SU-DHL-6 (cell line): ENCODE data around the gene ZNF592.

ENCODE experiments used
- H2AFZ ChIP-seq: fragments of 200-600 bp; sonication (generic); 2 replicates; pipeline ENCODE4 v1.6.1; 2014; ENCODE audit warnings: low read depth, mild to moderate bottlenecking, moderate library complexity, mixed read lengths, antibody characterized with exemption, low read length; ENCODE audit not compliant: severe bottlenecking
- H3F3A ChIP-seq: fragments of 200-600 bp; shearing (Covaris generic); 2 replicates; pipeline ENCODE4 v1.6.0; 2016; ENCODE audit warnings: antibody characterized with exemption, mild to moderate bottlenecking; ENCODE audit not compliant: insufficient read depth
- H3K27ac ChIP-seq: fragments of 200-600 bp; sonication (generic); 2 replicates; pipeline ENCODE4 v1.5.1; 2016; ENCODE audit warnings: low read depth, mild to moderate bottlenecking, low read length, moderate library complexity, mixed read lengths
- H3K27me3 ChIP-seq: fragments of 200-600 bp; sonication (generic), shearing (Covaris generic); 2 replicates; pipeline ENCODE4 v1.6.0; 2014; ENCODE audit warnings: mild to moderate bottlenecking, low read length
- H3K36me3 ChIP-seq: fragments of 200-600 bp; sonication (generic); 2 replicates; pipeline ENCODE4 v1.6.1; 2014; ENCODE audit warnings: mild to moderate bottlenecking, low read length, mixed read lengths
- H3K4me2 ChIP-seq: fragments of 300-600, 200-600 bp; shearing (Covaris generic), sonication (generic); 2 replicates; pipeline ENCODE4 v1.6.0; 2014; ENCODE audit warnings: low read length, low read depth, mild to moderate bottlenecking; ENCODE audit not compliant: poor library complexity, severe bottlenecking
- H3K4me3 ChIP-seq: fragments of 200-600 bp; sonication (generic); 2 replicates; pipeline ENCODE4 v1.5.1; 2014; ENCODE audit warnings: antibody characterized with exemption, low read length, mild to moderate bottlenecking, mixed read lengths; ENCODE audit not compliant: insufficient read depth, poor library complexity, severe bottlenecking
- H3K79me2 ChIP-seq: fragments of 200-600 bp; sonication (generic); 2 replicates; pipeline ENCODE4 v1.6.1; 2014; ENCODE audit warnings: mild to moderate bottlenecking, low read length, moderate library complexity; ENCODE audit not compliant: insufficient read depth
- H3K9ac ChIP-seq: fragments of 200-600 bp; sonication (generic); 2 replicates; pipeline ENCODE4 v1.7.0; 2014; ENCODE audit warnings: mild to moderate bottlenecking, low read length
- H3K9me2 ChIP-seq: fragments of 200-600 bp; sonication (generic); replicated peaks from 2 replicates; pipeline ENCODE4 v1.6.1; 2014; ENCODE audit warnings: low read length; ENCODE audit not compliant: insufficient read depth
- H3K9me3 ChIP-seq: fragments of 200-600 bp; sonication (generic); 2 replicates; pipeline ENCODE4 v1.6.1; 2014; ENCODE audit warnings: low read length, mixed read lengths; ENCODE audit not compliant: insufficient read depth
- H4K20me1 ChIP-seq: fragments of 200-600 bp; sonication (generic); 2 replicates; pipeline ENCODE4 v1.6.1; 2014; ENCODE audit warnings: low read depth, mild to moderate bottlenecking, antibody characterized with exemption, low read length, moderate library complexity, mixed read lengths
- EZH2phosphoT487 ChIP-seq: fragments of 200-600 bp; sonication (generic), shearing (Covaris generic); conservative IDR thresholded peaks from 2 replicates; pipeline ENCODE4 v1.6.1; 2018; ENCODE audit warnings: mild to moderate bottlenecking, antibody characterized with exemption, low read length, moderate library complexity, mixed read lengths
- TF ChIP-seq, protein P1 (sequence below): fragments of 200-600 bp; sonication (generic); IDR thresholded peaks from one replicate; pipeline ENCODE4 v1.5.1; 2017; ENCODE audit warnings: antibody characterized with exemption, mild to moderate bottlenecking, low read length, moderate library complexity; ENCODE audit not compliant: insufficient read depth, poor library complexity, severe bottlenecking

Gene ZNF592

DNA sequence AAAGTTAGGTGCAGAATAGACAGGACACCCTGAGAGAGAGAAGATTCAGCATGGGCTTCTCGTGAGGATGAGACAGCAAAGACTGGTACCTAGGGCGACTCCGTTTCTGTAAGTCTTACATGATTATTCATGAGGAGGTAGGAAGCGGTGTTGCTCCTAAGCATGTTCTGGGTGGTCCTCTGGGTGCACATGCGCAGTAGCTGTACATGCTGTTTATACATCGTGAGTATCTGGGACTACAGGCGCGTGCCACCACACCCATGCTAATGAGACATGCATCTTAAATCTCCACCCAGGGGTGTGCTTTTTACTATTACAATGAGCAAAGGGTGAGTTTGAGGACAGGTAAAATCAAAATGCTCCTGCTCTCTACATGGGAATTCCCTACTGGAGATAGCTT, 81.0 kb downstream of the ZNF592 start:
- H3K9me3 ChIP-seq: no peaks in the 10 kb centered on the region
- no peaks in the 10 kb centered on the region for H3K9me2 ChIP-seq
- no peak overlapping the region for H2AFZ ChIP-seq
- H3K27me3 ChIP-seq: no peaks in the 10 kb centered on the region
- no peak overlapping the region for H3K4me2 ChIP-seq
- no peak overlapping the region for H3K4me3 ChIP-seq
- no peak overlapping the region for H3K27ac ChIP-seq
- TF ChIP-seq, protein P1, sequence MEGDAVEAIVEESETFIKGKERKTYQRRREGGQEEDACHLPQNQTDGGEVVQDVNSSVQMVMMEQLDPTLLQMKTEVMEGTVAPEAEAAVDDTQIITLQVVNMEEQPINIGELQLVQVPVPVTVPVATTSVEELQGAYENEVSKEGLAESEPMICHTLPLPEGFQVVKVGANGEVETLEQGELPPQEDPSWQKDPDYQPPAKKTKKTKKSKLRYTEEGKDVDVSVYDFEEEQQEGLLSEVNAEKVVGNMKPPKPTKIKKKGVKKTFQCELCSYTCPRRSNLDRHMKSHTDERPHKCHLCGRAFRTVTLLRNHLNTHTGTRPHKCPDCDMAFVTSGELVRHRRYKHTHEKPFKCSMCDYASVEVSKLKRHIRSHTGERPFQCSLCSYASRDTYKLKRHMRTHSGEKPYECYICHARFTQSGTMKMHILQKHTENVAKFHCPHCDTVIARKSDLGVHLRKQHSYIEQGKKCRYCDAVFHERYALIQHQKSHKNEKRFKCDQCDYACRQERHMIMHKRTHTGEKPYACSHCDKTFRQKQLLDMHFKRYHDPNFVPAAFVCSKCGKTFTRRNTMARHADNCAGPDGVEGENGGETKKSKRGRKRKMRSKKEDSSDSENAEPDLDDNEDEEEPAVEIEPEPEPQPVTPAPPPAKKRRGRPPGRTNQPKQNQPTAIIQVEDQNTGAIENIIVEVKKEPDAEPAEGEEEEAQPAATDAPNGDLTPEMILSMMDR: no peak
- TF ChIP-seq EZH2phosphoT487: no peak
- no peaks in the 10 kb centered on the region for H4K20me1 ChIP-seq
- no peaks in the 10 kb centered on the region for H3F3A ChIP-seq
- H3K9ac ChIP-seq: no peak overlapping the region
- H3K36me3 ChIP-seq: no peaks in the 10 kb centered on the region
- no peaks in the 10 kb centered on the region for H3K79me2 ChIP-seq

DNA sequence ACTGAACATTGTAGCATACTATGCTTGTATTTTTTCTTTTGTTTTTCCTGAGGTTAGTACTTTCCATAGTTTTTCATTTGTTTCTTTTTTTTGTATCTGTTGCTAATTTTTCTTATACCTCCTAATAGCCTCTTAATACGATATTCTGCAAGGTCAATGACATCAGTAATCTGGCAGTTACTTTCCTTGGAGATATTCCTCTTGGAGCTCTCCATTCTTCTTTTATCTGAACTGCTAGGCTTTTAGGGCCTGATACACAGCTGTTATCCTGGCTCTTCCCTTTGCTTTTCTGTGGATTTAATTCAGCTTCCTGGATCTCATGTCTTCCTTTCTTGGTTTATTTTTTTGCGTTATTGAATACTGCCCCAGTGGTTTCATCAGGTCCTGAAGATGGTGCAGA, 81.6 kb downstream of the ZNF592 start:
- Histone ChIP-seq H2AFZ (no peak overlapping the region), H3K4me3 (no peak overlapping the region), H3K4me2 (no peak overlapping the region), H3F3A (no peaks in the 10 kb centered on the region), H3K9me2 (no peaks in the 10 kb centered on the region), H4K20me1 (no peaks in the 10 kb centered on the region), H3K79me2 (no peaks in the 10 kb centered on the region), H3K27me3 (no peaks in the 10 kb centered on the region), H3K9me3 (no peaks in the 10 kb centered on the region), H3K27ac (no peak overlapping the region), H3K9ac (no peak overlapping the region), H3K36me3 (no peaks in the 10 kb centered on the region)
- TF ChIP-seq, protein P1: no peak
- no peak for TF ChIP-seq EZH2phosphoT487

DNA sequence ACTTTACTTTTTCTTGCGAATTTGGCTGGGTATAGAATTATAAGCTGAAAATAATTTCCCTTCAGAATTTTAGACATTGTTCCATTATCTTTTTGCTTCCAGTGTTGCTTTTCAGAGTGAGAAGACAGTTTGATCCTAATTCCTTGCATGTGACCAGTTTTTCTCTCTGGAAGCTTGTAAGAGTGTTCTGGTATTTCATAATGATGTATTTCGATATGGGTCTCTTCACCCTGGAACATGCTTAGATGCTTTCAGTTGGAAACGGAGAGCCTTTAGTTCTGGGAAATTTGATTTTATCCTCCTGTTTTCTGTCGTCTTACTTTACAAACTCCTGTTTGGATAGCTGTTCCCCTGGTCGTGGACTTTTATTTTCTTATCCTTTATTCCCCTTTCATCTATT, 82.6 kb downstream of the ZNF592 start:
- Histone ChIP-seq H3K9me3 (no peaks in the 10 kb centered on the region), H3K79me2 (no peaks in the 10 kb centered on the region), H3K9me2 (no peaks in the 10 kb centered on the region), H3K36me3 (no peaks in the 10 kb centered on the region), H3K4me2 (no peak overlapping the region), H3K9ac (no peak overlapping the region), H4K20me1 (no peaks in the 10 kb centered on the region), H3K4me3 (no peak overlapping the region), H3F3A (no peaks in the 10 kb centered on the region), H2AFZ (no peak overlapping the region), H3K27me3 (no peaks in the 10 kb centered on the region), H3K27ac (no peak overlapping the region)
- TF ChIP-seq EZH2phosphoT487: no peak
- TF ChIP-seq, protein P1: no peak

DNA sequence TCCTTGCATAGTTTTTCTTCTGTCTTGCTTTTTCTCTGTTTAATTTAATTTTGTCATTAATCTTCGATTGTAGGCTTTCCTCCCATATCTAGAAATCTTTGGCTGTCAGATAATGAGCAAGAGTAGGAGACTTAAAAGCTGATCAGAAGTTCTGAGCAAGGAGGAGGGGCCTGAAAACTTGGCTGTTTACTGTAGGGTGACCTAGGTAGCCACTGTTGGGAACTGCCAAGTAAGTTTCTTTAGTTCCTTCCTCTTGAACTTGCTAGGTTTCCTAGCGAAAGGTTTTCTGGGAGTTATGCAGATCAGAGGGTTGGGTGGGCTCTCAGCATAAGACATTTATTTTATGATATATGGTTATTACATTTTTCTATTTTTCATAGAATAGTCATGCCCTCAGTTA, 83.2 kb downstream of the ZNF592 start:
- Histone ChIP-seq H4K20me1 (no peaks in the 10 kb centered on the region), H3K27me3 (no peaks in the 10 kb centered on the region), H3K9me2 (no peaks in the 10 kb centered on the region), H3K9ac (no peak overlapping the region), H3K27ac (no peak overlapping the region), H3K36me3 (no peaks in the 10 kb centered on the region), H3K9me3 (no peaks in the 10 kb centered on the region), H3K4me2 (no peak overlapping the region), H3K79me2 (no peaks in the 10 kb centered on the region), H3K4me3 (no peak overlapping the region), H2AFZ (no peak overlapping the region), H3F3A (no peaks in the 10 kb centered on the region)
- no peak for TF ChIP-seq EZH2phosphoT487
- TF ChIP-seq, protein P1: no peak
